Right lobe of liver (tissue), 4 donors: ENCODE data around the gene ZBTB43.

Experiments
- POLR2A ChIP-seq: fragments of 450-650 bp; IDR thresholded peaks from one replicate; pipeline ENCODE4 v1.6.1; 2017; ENCODE audit warnings: antibody characterized with exemption, mild to moderate bottlenecking
- TF ChIP-seq, protein P1 (sequence below), 4 donors: fragments of 200-600 bp in 3 of 4; fragments of 450-650 bp in 1 of 4; IDR thresholded peaks; one replicate each; pipeline versions ENCODE4 v1.5.1 to v1.8.0; 2016 to 2022; ENCODE audit warnings: antibody characterized with exemption in 4 of 4, mild to moderate bottlenecking in 2 of 4
- donor health status: DM: no; HTN: no; CAD: no.
- donor health status: DM: no; HTN: no; CAD: no.
- donor health status: DM: no; HTN: yes; CAD: no.

GRCh38 chr9:126838895-126839294 lies 34.1 kb downstream of the ZBTB43 start:
- TF ChIP-seq, protein P1, sequence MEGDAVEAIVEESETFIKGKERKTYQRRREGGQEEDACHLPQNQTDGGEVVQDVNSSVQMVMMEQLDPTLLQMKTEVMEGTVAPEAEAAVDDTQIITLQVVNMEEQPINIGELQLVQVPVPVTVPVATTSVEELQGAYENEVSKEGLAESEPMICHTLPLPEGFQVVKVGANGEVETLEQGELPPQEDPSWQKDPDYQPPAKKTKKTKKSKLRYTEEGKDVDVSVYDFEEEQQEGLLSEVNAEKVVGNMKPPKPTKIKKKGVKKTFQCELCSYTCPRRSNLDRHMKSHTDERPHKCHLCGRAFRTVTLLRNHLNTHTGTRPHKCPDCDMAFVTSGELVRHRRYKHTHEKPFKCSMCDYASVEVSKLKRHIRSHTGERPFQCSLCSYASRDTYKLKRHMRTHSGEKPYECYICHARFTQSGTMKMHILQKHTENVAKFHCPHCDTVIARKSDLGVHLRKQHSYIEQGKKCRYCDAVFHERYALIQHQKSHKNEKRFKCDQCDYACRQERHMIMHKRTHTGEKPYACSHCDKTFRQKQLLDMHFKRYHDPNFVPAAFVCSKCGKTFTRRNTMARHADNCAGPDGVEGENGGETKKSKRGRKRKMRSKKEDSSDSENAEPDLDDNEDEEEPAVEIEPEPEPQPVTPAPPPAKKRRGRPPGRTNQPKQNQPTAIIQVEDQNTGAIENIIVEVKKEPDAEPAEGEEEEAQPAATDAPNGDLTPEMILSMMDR (IDR thresholded peaks at IDR 0.05), result no peak
- no peak for TF ChIP-seq POLR2A
